ENCODE data around the gene NIPA2. TPM values are rescaled to one million over a fixed set of nuclear protein-coding genes. Genes with fewer than 3 reads are reported as not detected.

The NIPA2 gene
- total RNA-seq, 1 experiment from 2014 or later = 135 TPM

DNA sequence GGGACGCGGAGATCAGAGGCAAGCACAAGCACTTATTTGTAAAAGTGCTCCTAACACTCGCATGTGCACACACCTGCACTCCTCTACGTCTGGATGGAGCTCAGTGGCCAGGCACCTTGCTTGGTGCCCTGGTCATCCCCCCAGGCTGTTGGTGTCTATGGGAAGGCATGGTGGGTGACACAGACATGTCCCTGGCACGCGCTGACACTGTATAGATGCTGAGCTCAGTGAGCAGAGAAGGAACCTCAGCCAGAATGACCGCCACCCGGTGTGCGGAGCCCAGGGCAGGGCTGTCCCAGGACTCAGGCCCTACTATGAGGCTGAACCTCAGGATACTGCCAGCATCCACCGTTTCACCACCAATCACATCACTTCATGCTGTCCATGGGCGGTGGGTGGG is 64.5 kb downstream of the NIPA2 start:
- DNase-seq (ENCODE audit: low read depth) = no peak

DNA sequence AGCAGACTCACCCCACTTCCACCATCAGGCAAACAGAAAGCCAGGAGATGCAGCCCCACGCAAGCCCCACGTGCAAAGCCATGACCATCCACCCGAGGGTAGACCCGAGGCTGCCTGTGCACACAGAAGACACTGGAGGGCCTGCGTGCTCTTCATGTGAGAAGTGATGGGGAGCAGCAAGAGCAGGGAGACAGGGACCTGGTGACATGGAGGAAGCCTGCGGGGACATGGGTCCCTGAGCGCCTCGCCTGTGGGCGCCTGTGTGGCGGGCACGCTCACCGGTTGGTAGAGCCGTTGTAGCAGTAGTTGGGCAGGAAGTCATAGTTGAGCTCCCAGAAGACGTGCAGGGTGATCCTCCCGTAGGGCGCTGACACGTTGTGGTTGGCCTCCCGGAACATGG is 65.0 kb downstream of the NIPA2 start:
- no peak for DNase-seq (ENCODE audit: low read depth)

DNA sequence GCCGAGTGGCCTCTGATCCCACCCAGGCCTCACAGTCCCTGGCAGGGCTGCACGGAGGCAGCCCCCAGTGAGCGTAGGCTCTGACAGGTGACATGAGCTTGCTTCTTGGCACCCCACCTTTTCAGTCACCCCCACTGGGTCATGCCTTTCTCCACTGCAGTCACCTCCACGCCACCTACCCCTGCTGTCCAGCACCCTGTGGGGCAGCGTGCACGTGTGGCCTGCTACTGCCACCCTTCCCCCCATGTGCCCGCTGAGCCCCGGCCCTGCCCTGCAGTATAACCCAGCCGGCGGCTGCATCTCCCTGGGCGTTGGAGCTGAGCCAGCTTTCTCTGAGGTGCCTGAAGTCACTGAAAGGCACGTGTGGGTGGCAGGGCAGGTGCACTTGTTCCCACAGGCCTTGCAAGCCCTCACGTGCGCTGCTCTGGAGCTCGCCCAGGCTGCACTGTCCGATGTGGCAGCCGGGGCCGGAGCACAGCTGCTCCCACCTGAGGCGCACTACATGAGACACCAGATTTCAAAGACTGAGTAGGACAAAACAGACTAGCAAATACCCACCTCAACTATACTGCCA is 65.6 kb downstream of the NIPA2 start:
- no peak for DNase-seq (ENCODE audit: low read depth)

DNA sequence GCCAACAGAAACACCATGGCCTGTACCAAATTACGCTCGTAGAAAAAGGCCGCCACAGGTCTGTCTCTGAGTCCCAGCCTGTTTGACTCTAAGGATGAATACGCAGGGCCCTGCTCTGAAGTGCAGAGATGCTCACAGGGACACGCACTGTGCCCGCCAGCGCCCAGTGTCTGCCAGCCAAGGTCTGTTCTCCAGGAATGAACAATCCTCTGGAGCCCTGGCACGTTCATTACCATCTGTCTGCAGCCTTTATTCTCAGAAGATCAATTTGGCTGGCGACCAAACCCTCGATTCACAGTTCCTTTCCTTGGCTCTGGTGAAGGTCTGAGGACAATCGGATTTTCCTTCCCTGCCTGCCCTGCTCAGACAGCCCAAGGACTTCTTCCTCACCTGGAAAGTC is 66.3 kb downstream of the NIPA2 start:
- peak; percentile 7 for DNase-seq (ENCODE audit: low read depth)

DNA sequence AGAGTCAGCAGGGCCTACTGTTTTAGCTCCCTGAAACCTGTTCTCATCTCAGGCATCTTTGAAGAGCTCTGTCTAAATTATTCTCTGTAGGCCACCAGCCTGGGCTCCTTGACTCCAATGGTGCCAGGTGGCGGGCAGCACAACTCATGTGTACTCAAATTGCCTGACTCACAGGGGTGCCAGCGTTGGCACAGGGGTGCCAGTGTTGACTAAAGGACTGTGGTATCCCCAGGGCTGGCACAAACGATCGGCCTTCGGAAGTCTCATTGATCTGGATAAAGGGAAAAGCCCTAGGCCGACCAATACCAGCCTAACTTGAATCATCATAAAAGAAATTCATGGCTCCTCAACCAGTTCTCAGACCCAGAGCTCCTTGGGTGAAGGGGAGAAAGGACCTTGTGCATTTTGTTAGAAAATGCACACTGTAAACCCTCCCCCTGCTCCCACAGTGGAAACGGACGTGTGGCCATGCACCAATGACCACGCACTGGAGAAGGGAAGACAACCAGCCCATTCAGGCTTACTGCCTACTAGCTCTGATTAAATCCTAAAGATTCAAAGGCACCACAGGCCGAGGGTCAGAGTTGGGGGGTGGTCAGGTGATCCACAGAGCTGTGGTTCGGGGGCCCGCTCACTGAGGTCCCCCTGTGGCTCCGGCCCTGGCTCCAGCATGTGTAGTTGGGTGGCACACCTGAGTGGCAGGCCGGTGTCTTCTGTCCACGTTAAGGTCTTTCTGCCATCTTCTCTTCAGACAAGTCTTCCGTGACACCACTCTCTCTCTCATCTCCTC is 68.9 kb downstream of the NIPA2 start:
- DNase-seq (ENCODE audit: low read depth) = no peak

DNA sequence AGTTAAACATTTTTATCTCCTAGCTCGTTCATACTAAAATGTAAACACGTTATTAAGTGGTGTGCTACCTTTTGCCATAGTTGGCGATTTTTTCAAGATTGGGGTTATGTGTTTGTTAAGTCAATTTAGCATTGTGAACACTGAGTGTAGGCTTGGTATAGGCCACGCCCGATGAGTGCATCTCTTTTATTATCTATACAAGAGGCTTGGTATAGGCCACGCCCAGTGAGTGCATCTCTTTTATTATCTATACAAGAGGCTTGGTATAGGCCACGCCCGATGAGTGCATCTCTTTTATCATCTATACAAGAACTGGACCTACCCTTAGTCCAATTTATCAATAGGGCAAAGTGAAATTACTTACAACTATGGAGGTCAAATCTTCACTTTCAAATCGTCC is 70.4 kb downstream of the NIPA2 start:
- DNase-seq (ENCODE audit: low read depth) = no peak

DNA sequence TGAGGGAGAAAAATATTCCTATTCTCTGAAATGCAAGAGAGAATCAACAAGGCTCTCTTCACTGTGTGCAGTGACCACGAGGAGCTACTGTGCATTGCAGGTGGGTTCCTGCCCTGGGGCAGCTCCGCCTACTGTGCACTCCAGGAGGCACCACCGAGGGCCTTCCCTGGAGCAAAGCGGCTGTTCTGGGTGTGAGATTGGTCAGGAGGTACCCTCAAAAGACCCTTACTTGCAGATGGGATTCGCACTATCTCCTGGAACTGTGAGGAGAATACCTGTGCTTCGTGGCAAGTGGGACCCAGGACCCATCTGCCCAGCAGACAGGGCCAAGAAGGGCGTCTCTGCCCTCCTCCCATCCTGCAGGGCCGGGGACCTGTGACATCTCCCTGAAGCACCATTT is 72.8 kb downstream of the NIPA2 start:
- no peak for DNase-seq (ENCODE audit: low read depth)

DNA sequence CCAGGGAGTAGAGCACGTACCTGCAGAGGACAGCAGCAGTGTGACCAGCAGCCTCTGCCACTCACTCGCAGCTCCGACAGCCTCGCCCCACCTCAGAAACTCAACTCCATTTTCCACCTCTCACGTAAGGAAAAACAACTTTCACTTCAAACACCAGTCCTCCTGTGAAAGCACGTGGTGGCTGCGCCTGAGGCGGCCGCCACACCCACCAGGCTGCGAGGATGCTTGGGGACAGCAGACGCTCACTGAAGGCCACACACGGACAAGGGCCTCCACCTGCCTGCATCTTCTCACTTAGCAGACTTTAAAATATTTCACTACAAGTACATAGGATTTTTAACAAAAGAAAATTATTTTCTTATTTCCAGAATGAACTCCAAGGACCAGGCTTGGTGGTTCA is 73.8 kb downstream of the NIPA2 start:
- DNase-seq (ENCODE audit: low read depth) = no peak

DNA sequence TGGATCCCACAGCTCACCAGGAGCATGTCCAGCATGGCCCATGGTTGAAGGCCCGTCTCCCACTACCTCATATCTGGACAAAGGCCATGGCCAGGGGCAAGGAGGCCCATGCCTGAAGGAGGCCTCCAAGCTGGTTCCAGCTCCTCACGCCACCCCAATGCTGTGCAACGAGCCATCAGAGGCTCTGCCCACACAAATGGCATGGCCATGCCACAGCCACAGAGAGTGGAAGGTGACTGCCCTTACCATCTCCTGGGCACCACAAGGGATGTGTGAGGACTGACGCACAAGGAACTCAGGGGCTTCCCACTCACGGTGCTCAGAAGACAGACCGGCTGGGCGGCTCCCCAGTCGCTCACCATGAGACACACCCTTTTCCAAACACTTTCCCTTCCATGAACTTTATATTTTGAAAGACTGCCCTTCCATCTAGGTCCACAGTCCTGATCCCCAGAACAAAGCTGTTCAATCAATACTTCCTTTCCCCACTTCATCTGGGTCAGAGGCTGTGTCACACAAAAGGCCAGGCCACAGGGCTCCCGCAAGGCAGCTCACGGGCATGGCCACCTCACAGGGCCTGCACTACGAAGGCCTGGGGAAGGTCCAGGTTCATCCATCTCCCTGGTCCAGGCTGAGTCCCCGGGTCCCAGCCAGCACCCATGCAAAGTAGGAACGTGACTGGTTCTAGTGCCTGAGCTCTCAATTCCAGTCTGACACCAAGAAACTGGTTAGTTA is 75.3 kb downstream of the NIPA2 start:
- no peak for DNase-seq (ENCODE audit: low read depth)

DNA sequence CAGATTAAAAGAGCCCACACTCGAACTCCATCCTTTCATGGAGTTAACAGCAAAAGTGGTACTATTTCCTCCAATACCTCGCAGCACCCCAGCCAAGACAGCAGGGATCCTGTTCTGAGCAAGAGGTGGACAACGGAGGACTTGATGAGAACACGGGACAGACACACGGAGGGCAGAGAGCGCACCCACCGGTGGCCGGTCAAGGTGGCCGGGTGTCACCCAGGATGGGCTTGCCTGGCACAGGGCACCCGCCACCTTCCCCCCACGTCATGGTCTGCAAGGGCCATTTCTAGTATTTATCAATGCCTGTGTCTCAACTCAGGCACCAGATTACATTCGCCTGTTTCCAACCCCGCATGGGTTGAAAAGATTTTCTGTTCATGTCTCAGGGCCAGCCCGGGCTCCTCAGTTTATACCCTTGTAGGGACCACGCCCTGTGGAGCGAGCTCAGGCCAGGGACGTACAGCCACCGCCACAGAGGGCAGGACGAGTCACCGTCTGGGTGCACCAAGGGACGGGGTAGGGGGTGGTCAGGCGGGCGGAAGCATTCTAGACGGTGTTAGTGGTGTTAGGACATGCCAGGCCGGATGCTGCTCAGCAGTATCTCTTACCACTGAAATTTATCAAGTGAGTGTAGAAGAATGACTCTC is 77.5 kb downstream of the NIPA2 start:
- peak; percentile 48 for DNase-seq (ENCODE audit: low read depth)

DNA sequence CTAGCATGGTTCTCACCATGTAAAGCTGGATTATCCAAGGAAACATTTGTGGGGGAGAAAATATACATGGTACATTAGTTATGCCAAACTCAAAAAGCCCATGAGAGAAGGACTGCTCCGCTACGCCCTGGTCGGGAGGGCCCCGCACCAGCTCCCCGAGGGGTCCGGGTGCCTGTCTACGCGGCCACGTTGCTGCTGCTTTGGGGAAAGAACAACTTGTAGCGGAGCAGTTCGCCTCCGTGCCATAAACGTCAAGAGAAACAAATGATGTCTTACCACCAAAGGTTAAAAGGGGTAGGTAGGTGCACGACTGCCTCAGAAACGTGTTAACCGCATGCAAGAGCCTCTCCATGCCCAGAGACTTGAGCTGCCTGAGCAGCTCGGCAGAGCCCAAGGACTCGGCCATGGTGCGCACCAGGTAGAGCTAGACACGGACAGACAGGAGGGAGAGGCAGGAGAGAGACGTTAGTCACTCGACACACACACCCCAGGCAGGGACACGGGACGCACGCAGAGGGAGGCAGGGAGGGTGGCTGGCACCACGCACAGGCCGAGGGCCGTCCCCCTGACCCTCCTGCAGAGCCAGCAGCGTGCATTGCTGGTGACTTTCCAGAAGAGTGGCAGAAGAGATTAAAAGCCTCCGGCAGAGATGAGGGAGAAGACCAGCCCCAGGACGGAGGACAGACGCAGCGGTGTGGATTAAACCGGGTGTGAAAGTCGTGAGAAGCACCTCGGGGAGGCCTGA is 78.3 kb downstream of the NIPA2 start:
- DNase-seq (ENCODE audit: low read depth) = no peak

DNA sequence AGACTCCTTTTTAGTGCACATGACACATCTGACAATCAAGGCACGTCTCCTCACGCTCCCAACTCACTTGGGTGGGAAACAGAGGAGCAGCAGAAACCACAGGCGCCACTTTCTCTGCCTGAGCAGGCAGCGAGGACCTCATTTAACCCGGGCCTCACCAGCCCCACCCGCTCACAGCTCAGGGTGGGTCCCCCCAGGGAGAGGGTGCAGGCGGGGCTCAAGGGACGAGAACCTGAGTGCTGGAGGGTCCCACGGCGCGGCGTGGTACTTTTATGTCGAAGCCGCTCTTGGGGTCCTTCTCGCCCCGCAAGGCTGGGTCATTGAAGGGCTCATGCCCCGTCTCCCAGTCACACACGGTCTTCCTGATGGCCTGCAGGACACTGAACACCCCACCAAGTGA is 79.1 kb downstream of the NIPA2 start:
- DNase-seq (ENCODE audit: low read depth) = no peak

Other genes with a start within 250 kb of the NIPA2 start
- gene NIPA1, start 52.0 kb upstream of the NIPA2 start, total RNA-seq (2014; rRNA removed; shearing (Covaris generic)) = 9.6 and 12.1 TPM in 2 replicates
- 89.6 and 91.8 TPM in 2 replicates for gene CYFIP1, start 141.7 kb downstream of the NIPA2 start, total RNA-seq (2014; rRNA removed; shearing (Covaris generic))
- gene TUBGCP5, start 200.9 kb downstream of the NIPA2 start, total RNA-seq (2014; rRNA removed; shearing (Covaris generic)) = 20.1 and 21.9 TPM in 2 replicates

Data from RPMI7951 (cell line).